ENCODE measurements around the gene SOX6. TPM values are rescaled to one million over a fixed set of nuclear protein-coding genes. Genes with fewer than 3 reads are reported as not detected.

The SOX6 gene
- total RNA-seq, 1 experiment from 2014 or later: not detected

DNA sequence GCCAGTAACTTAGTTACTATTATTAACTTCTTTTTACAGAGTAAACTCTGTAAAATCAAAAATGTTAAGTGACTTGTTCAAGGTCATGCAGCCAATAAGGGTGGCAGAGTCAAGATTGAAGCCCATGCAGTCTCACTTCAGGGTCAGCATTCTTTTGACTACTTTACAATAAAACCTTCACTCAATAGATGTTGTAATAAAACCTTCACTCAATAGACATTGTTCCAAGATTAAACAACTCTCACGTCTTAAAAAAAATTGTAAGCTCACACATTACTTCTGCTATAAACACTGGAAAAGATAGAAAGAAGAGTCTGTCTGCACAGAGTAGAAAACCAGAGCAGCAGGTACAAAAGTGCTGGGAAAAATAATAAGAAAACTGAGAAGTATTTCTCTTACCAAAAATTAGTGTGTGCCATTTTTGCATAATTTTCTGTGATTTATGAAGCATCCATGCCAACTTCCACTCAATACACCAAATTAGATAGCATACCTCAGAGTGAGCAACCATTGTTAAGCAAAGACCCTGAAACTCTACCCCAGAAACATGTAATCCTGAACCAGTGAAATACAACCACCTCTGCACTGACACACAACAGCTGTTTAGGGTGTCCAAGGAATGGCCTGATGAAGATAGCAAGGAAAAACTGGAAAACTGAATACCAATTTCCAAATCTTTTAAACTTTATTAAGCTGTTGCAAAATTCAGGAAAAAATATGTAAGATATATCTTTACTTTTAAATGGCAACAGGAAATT is 4.9 kb upstream of the SOX6 start:
- WGBS (ENCODE audit: extremely low coverage, insufficient read length, low lambda C conversion rate): no CpG with 5 or more reads among the region's 1 CpG

More for the DNA sequence above, 4.9 kb upstream of the SOX6 start:
- H3K4me1 Mint-ChIP-seq: peaks cover 2 to 3% of the 10 kb centered on the region in 2 experiments; a peak in 3 of 4 replicates
- Histone ChIP-seq H2BK15ac (ENCODE audit: low read depth, low read length) (no peak overlapping the region), H2BK20ac (ENCODE audit: low read depth, low read length, poor library complexity, severe bottlenecking) (no peak overlapping the region), H4K91ac (ENCODE audit: insufficient read length, low read depth, low read length) (no peak overlapping the region), H3K23me2 (ENCODE audit: insufficient read length, low read depth, low read length, poor library complexity, severe bottlenecking) (no peaks in the 10 kb centered on the region), H2AK5ac (ENCODE audit: insufficient read length, low read length) (no peak overlapping the region), H3K56ac (ENCODE audit: insufficient read length, low read depth, low read length) (no peak overlapping the region), H3K79me2 (ENCODE audit: insufficient read depth, low read length) (no peaks in the 10 kb centered on the region), H4K5ac (ENCODE audit: insufficient read length, low read depth, low read length) (no peak overlapping the region), H3K23ac (ENCODE audit: insufficient read length, low read depth, low read length) (no peak overlapping the region), H3K18ac (ENCODE audit: insufficient read length, low read depth, low read length) (no peak overlapping the region), H3K4ac (ENCODE audit: low read depth, low read length) (no peak overlapping the region), H2BK5ac (ENCODE audit: insufficient read length, low read length) (no peak overlapping the region), H2BK120ac (ENCODE audit: low read depth, low read length, poor library complexity, severe bottlenecking) (no peak overlapping the region), H4K8ac (replicated peaks; ENCODE audit: insufficient read length, low read depth, low read length) (no peak overlapping the region), H3T11ph (ENCODE audit: low read length) (no peak overlapping the region), H2BK12ac (ENCODE audit: insufficient read length, low read depth, low read length) (no peak overlapping the region), H3K27me3 (ENCODE audit: insufficient read depth, low read length) (no peaks in the 10 kb centered on the region), H3K14ac (ENCODE audit: insufficient read depth, low read length) (no peak overlapping the region), H3K9ac (ENCODE audit: extremely low read depth, insufficient read length, low read length) (no peak overlapping the region), H4K20me1 (ENCODE audit: control insufficient read depth, insufficient read depth, insufficient read length) (no peaks in the 10 kb centered on the region), H3K27ac (ENCODE audit: insufficient read length, low read depth, low read length) (no peak overlapping the region), H3K9me3 (ENCODE audit: control insufficient read depth, low read depth, low read length) (no peaks in the 10 kb centered on the region), H2AFZ (ENCODE audit: low read length) (no peak overlapping the region), H3K79me1 (ENCODE audit: insufficient read depth, low read depth, low read length, poor library complexity, severe bottlenecking) (no peaks in the 10 kb centered on the region), H3K4me2 (ENCODE audit: insufficient read depth, insufficient read length, low read length) (no peak overlapping the region), H3K4me1 (ENCODE audit: insufficient read depth, low read length) (peaks cover 2% of the 10 kb centered on the region; the same call in 1 of the 2 replicates)
- no peaks in the 10 kb centered on the region for H3K9me3 Mint-ChIP-seq
- DNase-seq: no peak
- TF ChIP-seq, protein P1, sequence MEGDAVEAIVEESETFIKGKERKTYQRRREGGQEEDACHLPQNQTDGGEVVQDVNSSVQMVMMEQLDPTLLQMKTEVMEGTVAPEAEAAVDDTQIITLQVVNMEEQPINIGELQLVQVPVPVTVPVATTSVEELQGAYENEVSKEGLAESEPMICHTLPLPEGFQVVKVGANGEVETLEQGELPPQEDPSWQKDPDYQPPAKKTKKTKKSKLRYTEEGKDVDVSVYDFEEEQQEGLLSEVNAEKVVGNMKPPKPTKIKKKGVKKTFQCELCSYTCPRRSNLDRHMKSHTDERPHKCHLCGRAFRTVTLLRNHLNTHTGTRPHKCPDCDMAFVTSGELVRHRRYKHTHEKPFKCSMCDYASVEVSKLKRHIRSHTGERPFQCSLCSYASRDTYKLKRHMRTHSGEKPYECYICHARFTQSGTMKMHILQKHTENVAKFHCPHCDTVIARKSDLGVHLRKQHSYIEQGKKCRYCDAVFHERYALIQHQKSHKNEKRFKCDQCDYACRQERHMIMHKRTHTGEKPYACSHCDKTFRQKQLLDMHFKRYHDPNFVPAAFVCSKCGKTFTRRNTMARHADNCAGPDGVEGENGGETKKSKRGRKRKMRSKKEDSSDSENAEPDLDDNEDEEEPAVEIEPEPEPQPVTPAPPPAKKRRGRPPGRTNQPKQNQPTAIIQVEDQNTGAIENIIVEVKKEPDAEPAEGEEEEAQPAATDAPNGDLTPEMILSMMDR (conservative IDR thresholded peaks at IDR 0.05): no peak
- no peak overlapping the region for H3K27ac Mint-ChIP-seq
- no peak overlapping the region for H3K4me3 Mint-ChIP-seq
- H3K36me3 Mint-ChIP-seq (ENCODE audit: insufficient read depth in 1 of 3, low read depth in 3 of 3): no peaks in the 10 kb centered on the region
- peaks cover 30% of the 10 kb centered on the region for H3K27me3 Mint-ChIP-seq (ENCODE audit: low read depth)
